Stimulated activated CD8-positive, alpha-beta memory T cell treated with anti-CD3 and anti-CD28 coated beads, Interleukin-7, amount 100 ng/mL, for 24 hours (primary cell): ENCODE results near the gene SPACA6.

Source experiments
- DNase-seq: peaks from one replicate; pipeline ENCODE4 v3.0.0-alpha.2; 2020; ENCODE audit warnings: low read depth

The SPACA6 gene

GRCh38 chr19:51703575-51704515, 10.7 kb downstream of the SPACA6 start:
- DNase-seq, result peak; percentile 91

DNA sequence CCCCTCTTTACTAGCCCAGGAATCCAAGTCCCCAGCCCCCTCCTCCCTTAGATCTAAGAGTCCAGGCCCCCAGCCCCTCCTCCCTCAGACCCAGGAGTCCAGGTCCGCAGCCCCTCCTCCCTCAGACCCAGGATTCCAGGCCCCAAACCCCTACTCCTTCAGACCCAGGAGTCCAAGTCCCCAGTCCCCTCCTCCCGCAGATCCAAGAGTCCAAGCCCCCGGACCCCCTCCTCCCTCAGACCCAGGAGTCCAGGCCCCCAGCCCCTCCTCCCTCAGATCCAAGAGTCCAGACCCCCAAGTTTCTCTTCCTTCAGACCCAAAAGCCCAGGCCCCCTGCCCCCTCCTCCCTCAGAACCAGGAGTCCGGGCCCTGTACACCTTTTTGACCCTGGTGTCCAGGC, 11.5 kb downstream of the SPACA6 start:
- no peak for DNase-seq

DNA sequence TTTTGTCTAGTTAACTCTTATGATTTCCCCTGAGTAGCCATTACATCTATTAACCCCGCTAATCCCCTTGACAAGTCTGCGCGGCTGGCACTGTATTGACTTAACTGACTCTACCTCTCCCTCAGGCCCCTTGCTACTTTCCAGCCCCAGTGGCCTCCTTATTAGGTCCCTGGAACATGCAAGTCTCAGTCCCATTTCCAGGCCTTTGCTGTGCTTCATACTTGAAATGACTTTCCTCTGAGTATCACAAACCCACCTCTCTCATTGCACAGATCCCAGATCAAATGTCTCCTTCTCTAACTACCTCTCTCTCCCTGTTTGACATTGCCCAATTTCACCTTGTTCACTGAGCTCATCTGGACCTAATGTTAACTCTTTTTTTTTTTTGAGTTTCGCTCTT, 13.2 kb downstream of the SPACA6 start:
- DNase-seq, result no peak

DNA sequence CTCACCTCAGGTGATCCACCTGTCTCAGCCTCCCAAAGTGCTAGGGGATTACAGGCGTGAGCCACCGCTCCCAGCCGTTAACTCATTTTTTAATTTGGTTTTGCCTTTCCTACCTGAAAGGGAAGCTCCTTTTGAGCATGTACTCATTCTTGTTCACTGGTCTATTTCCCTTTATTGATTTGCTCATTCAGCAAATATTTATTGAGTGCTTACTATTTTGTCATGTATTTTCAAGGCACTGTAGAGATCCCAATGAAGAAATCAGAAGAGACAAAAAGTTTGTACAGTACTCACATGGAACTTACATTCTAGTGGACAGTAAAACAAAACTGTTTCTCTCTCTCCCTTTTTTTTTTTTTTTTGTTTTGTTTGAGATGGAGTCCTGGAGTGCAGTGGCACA, 13.8 kb downstream of the SPACA6 start:
- DNase-seq, result no peak

DNA sequence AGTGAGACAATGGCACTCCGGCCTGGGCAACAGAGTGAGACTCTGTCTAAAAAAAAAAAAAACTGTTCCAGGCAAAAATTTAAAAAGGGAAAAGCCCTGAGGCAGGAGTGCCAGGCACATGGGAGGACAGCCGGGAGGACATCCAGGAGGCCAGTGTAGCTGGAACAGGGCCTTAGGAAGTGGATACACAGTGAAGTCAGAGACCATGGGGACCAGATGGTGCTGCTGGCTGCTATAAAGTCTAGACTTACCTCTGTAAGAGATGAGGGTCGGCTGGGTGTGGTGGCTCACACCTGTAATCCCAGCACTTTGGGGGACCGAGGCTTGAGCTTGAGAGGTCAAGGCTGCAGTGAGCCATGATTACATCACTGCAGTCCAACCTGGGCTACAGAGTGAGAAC, 15.7 kb downstream of the SPACA6 start:
- no peak for DNase-seq

DNA sequence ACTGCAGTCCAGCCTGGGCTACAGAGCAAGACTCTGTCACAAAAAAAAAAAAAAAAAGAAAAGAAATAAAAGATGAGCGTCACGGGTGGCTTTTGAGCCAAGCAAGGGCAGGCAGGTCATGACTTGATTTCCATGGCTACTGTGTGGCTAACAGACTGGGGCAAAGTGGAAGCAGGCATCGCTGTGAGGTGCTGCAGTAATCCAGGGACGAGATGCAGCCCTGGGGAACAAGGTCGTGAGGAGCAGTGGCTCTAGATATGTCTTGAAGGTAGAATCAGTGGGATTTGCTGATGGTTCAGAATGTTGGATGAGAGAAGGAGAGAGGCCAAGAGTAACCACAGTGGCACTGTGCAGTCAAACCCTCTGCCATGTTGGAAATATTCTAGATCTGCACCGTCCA, 16.4 kb downstream of the SPACA6 start:
- DNase-seq, result no peak

- DNase-seq, result no peak
Observed at GRCh38 chr19:51710163-51710562, 17.0 kb downstream of the SPACA6 start.

GRCh38 chr19:51711702-51712101, 18.6 kb downstream of the SPACA6 start:
- no peak for DNase-seq

GRCh38 chr19:51712461-51713081, 19.4 kb downstream of the SPACA6 start:
- DNase-seq, result no peak

GRCh38 chr19:51713319-51714285, 20.5 kb downstream of the SPACA6 start:
- no peak for DNase-seq

GRCh38 chr19:51714848-51715247, 21.7 kb downstream of the SPACA6 start:
- no peak for DNase-seq

DNA sequence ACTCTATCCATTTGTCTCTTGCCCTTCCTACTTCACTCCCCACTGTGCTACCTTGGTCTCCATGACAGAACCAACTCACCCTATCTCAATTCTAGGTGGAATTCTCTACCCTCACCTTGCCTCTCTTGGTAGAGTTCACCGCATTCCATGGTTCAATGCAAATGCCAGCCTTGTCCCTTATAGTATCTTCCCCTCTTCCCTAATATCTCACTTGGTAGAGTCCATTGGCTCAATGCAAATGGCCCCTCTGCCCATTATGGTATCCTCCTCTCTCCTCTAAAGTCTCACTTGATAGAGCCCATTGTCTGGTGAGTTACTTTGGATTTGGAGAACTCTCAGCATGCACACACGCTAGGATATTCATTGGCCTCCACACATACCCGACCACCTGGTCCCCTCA, 22.7 kb downstream of the SPACA6 start:
- no peak for DNase-seq

DNA sequence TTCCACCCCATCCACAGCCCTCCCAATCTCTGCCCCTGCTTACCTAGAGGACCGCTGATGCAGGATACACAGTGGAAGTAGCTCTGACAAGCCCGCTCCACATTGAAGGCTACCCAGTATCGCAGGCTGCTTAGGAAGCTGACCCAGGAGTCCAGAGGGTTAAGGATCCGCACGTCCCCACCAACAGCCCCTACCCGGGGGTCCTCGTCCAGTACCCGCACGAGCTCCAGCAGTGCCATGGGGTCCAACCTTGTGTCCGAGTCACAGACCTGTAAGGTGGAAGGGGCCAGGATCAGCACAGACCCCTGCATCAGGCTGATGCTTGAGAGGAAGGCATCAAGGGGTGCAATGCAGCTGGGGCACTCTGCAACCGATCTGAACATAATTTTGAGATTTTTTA, 23.8 kb downstream of the SPACA6 start:
- no peak for DNase-seq

DNA sequence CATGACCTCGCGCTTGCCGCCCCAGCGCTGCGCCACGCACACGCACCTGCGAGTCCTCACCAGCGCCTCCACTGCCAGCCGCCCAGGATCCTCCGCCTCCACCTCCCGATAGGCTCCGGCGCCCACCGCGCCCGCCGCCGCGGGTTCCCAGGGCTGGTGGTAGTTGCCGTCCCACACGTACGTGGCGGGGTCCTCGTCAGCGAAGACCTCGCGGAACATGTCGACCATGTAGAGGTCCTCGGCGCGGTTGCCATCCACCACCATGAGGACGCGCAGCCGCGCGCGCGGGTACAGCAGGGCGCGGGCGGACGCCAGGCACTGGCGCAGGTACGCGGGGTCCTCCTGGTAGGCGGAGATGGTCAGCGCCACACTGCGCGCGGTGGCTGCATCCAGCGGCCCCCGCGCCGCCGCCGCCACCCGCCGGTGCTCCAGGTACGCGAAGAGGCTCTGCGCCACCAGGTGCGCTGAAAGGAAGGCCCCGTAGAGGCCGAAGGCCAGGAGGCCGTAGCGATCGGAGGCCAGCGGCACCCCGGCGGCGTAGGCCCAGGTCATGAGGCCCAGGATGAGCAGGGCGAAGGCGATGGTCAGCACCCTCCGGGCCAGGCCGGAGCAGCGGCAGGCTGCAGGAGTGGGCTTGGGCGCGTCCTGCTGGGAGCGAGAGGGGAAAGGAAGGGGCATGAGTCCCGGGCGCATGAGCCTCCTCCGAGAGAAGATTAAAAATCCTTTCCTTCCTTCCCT, 26.3 kb downstream of the SPACA6 start:
- DNase-seq, result no peak

DNA sequence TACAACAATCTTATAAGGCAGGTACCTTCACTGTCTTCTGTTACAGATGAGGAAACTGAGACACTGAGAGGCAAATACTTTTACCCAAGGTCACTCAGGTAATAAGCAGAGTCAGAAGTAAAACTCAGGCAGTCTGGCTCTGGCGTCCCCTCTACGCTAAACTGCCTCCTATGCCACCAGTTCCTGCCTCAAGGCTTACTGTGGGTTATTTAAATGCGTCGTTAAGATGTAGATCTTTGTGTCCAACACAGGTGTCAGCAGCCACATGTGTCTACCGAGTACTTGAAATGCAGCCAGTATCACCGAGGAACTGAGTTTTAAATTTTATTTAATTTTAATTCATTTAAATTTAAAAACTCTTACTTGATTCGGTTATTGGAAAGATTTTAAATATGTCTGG, 28.8 kb downstream of the SPACA6 start:
- DNase-seq, result no peak

DNA sequence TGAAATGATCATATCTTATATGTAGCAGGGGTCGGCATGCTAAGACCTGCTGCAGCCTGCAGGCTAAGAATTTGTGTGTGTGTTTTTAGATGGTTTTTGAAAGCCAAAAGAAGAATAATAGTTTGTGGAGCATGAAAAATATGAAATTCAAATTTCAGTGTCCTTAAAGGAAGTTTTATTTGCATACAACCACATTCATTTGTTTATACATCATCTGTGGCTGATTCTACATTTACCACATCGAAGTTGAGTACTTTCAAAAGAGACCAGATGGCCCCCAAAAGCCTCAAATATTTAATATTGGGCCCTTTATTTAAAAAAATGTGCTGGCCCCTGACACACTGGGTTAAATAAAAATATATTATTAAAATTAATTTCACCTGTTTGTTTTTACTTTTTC, 29.4 kb downstream of the SPACA6 start:
- DNase-seq, result no peak

DNA sequence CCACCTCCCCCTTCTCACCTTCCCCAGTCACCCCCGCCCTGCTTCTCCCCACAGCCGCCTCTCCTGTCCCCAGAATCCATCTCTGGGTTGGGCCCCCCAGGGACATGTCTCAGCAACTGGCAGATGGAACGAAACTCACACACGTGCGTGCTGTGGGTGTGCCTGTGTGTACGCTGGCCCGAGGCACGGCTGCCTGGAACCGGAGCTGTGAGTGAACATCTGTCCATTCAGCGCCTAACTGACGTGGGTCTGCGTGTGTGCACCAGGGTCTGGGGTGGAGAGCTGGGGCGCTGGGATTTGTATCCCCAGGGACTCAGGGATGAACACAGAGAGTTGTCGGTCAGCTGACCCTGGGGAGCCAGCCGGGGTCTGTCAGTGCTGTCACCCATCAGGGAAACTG, 31.4 kb downstream of the SPACA6 start:
- DNase-seq, result no peak

- no peak for DNase-seq
Observed at GRCh38 chr19:51726049-51726448, 32.9 kb downstream of the SPACA6 start.

DNA sequence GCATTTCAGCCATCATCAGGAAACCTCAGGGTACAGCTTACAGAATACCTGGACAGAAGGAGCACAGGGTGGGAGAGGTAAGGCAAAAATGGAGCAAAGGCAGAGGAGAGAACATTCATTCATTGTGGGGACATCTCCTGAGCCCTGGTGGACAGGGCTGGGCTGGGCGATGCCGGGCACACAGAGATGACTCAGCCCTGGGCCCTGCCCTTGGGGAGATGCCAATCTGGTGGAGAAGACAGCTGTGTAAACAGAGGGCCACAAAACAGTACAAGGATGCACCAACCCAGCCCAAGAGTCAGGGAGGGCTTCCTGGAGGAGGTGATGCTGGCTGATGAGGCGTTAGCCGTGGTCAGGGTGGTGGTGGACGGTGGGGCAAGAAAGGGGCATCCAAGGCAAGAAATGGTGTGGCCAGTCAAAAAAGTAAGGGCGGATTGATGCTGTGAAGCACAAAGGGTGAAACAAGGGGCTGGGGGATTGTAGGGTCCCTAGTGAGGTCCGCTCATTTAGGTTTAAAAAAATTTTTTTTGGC, 34.3 kb downstream of the SPACA6 start:
- no peak for DNase-seq

DNA sequence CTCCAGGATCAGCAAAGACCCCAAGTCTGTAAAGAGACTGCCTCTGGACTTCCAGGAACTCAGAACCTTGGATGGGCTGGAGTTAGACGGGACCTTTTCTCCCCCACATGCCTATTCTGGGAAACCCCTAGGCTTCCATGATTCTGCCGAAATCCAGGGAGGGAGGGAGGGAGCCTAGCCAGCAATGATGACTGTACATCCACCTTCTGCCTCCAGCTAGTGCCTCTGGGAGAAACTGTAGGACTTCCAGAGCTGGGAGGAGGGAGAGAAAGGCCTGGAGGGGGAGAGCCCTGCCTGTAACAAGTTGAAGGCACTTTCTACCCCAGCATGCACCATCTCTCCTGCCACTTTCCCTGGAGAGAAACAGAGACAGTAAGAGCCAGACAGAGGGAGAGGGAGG, 36.7 kb downstream of the SPACA6 start:
- no peak for DNase-seq

DNA sequence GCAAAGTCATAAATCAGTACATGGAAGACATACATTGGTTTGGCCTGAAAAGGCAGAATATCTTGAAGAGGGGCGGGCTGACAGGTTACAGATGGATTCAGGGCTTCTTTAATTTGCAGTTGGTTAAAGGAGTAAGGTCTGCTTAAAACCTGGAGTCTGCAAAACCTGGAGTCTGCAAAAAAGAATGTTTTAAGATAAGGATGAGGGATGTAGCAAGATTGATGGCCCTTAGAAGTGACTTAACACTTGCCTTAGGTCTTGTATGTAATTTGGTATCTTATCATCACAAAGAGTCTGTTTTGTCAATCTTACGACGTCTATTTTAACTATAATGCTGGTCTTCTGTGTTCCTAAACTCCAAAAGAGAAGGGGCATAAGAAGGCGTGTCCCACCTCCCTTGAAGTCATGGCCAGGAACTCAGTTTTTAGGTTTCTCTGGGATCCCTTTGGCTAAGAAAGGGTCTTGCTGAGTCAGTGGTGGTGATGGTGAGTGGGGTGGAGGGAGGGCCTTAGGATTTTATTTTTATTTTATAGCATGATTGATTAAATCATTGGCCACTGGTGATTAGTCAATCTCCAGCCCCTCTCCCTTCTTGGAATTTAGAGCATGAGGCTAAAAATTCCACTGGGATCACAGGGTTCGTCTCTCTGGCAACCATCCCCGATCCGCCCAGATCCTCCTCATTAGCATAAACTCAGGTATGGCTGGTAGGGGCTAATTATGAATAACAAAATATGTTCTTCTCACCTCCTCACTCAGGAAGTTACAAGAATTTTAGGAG, 40.8 kb downstream of the SPACA6 start:
- no peak for DNase-seq
